ENCODE results near the gene KCNQ5.

GRCh38 chr6:72947534-72947933, 325.7 kb downstream of the KCNQ5 start:
- TF ChIP-seq CTCF (optimal IDR thresholded peaks at IDR 0.05 in 1 of 3, IDR thresholded peaks at IDR 0.05 in 1 of 3, conservative IDR thresholded peaks at IDR 0.05 in 1 of 3; ENCODE audit: extremely low read depth in 1 of 3, insufficient read depth in 2 of 3, low read length in 3 of 3) (no peak), EZH2 (IDR thresholded peaks at IDR 0.05; ENCODE audit: low read length) (no peak)

All from keratinocyte (primary cell).